GM23248 (cell line): ENCODE measurements around the gene TDRD12. TPM values are rescaled to one million over a fixed set of nuclear protein-coding genes. Genes with fewer than 3 reads are reported as not detected.

ENCODE experiments used
- DNase-seq: peaks from one replicate; pipeline ENCODE4 v3.0.0-alpha.2; 2015
- H2AFZ ChIP-seq: fragments of 200-600 bp; sonication (generic); 2 replicates; pipeline ENCODE4 v1.6.1; 2016; ENCODE audit warnings: antibody characterized with exemption
- H3F3A ChIP-seq: fragments of 200-600 bp; sonication (generic); 2 replicates; pipeline ENCODE4 v1.6.1; 2016; ENCODE audit warnings: mild to moderate bottlenecking, antibody characterized with exemption, mixed run types; ENCODE audit not compliant: insufficient read depth
- H3K27ac ChIP-seq: fragments of 200-600 bp; sonication (generic); 2 replicates; pipeline ENCODE4 v1.5.1; 2016; ENCODE audit warnings: mild to moderate bottlenecking
- H3K27me3 ChIP-seq: fragments of 200-600 bp; sonication (generic); replicated peaks from 2 replicates; pipeline ENCODE4 v1.6.1; 2016; ENCODE audit warnings: mild to moderate bottlenecking; ENCODE audit not compliant: insufficient read depth
- H3K36me3 ChIP-seq: fragments of 200-600 bp; sonication (generic); 2 replicates; pipeline ENCODE4 v1.6.1; 2016; ENCODE audit warnings: low read depth, mild to moderate bottlenecking
- H3K4me1 ChIP-seq: fragments of 200-600 bp; sonication (generic); 2 replicates; pipeline ENCODE4 v1.6.1; 2016; ENCODE audit warnings: mild to moderate bottlenecking; ENCODE audit not compliant: insufficient read depth
- H3K4me2 ChIP-seq: fragments of 200-600 bp; sonication (generic); one replicate; pipeline ENCODE4 v1.6.1; 2016; ENCODE audit warnings: mild to moderate bottlenecking; ENCODE audit not compliant: unreplicated experiment
- H3K4me3 ChIP-seq: fragments of 200-600 bp; sonication (generic); 2 replicates; pipeline ENCODE4 v1.5.1; 2016; ENCODE audit warnings: mild to moderate bottlenecking
- H3K79me2 ChIP-seq: fragments of 200-600 bp; sonication (generic); 2 replicates; pipeline ENCODE4 v1.6.1; 2016; ENCODE audit warnings: mild to moderate bottlenecking; ENCODE audit not compliant: insufficient read depth
- H3K9ac ChIP-seq: fragments of 200-600 bp; sonication (generic); 2 replicates; pipeline ENCODE4 v1.6.1; 2016; ENCODE audit warnings: mild to moderate bottlenecking
- H3K9me2 ChIP-seq: fragments of 200-600 bp; sonication (generic); 2 replicates; pipeline ENCODE4 v1.6.1; 2016; ENCODE audit warnings: mixed run types, mild to moderate bottlenecking, moderate library complexity; ENCODE audit not compliant: insufficient read depth
- H3K9me3 ChIP-seq: fragments of 200-600 bp; sonication (generic); one replicate; pipeline ENCODE4 v1.6.1; 2017; ENCODE audit warnings: low read depth
- H4K20me1 ChIP-seq: fragments of 200-600 bp; sonication (generic); 2 replicates; pipeline ENCODE4 v1.6.0; 2016; ENCODE audit not compliant: insufficient read depth
- EZH2 ChIP-seq: fragments of 200-600 bp; sonication (generic); IDR thresholded peaks from 2 replicates; pipeline ENCODE4 v1.6.1; 2018; ENCODE audit warnings: antibody characterized with exemption, mild to moderate bottlenecking; ENCODE audit not compliant: insufficient read depth, poor library complexity, severe bottlenecking
- EZH2phosphoT487 ChIP-seq: fragments of 200-600 bp; sonication (generic); IDR thresholded peaks from 2 replicates; pipeline ENCODE4 v1.6.1; 2018; ENCODE audit warnings: antibody characterized with exemption, moderate library complexity, mild to moderate bottlenecking, low read depth; ENCODE audit not compliant: insufficient read depth
- WGBS, 2 experiments: methylation state at CpG; one replicate each; pipeline ENCODE4 v1.1.6; 2015 to 2017; ENCODE audit warnings: low lambda C conversion rate in 2 of 2, low coverage in 1 of 2; ENCODE audit errors: missing lambda C conversion rate in 2 of 2; 5-methylcytosine and 5-hydroxymethylcytosine counted together
- in situ Hi-C: fragments of 300-500 bp; cut with MboI; formaldehyde crosslinking; loops from 2 replicates; pipeline ENCODE4 v1.15.0; 2020
- polyA plus RNA-seq: library from polyadenylated mRNA; unstranded; fragments of >200 nt; fragmentation: Nextera tagmentation; extraction: Ambion mirVana; gene quantifications from 2 replicates; pipeline ENCODE4 v1.2.1, GENCODE V29; 2016
- total RNA-seq: library from RNA; depleted of rRNA; stranded (reverse); fragments of >200 nt; shearing (Covaris generic); gene quantifications from 2 replicates; pipeline ENCODE4 v1.2.3, GENCODE V29; 2014

The TDRD12 gene
- total and polyA plus RNA-seq, 2 experiments from 2014 or later: 0.09 to 0.22 TPM

- peak overlapping the region; percentile 94 for H3K4me2 ChIP-seq
- H3K9ac ChIP-seq: peak overlapping the region; percentile 80
- H3K4me1 ChIP-seq: peaks cover 18% of the 10 kb centered on the region
- no peak for DNase-seq
- no peaks in the 10 kb centered on the region for H3K36me3 ChIP-seq
- H3K79me2 ChIP-seq: peaks cover 62% of the 10 kb centered on the region
- no peaks in the 10 kb centered on the region for H3F3A ChIP-seq
- H3K4me3 ChIP-seq: peak overlapping the region; percentile 80
- no peak overlapping the region for H3K27ac ChIP-seq
- WGBS, 2 experiments: 86 to 87% methylated on average over 10 of the region's 10 CpGs
- peaks cover 19% of the 10 kb centered on the region for H3K27me3 ChIP-seq
- in situ Hi-C loops: no loop called here
- no peak overlapping the region for H2AFZ ChIP-seq
- H3K9me2 ChIP-seq: no peaks in the 10 kb centered on the region
- TF ChIP-seq EZH2 (no peak), EZH2phosphoT487 (no peak)
- no peaks in the 10 kb centered on the region for H3K9me3 ChIP-seq
- H4K20me1 ChIP-seq: no peaks in the 10 kb centered on the region; the same call in 1 of the 2 replicates
Observed at GRCh38 chr19:32673573-32673972, 46.0 kb upstream of the TDRD12 start.

GRCh38 chr19:32674153-32674930 is 45.2 kb upstream of the TDRD12 start:
- Histone ChIP-seq H3K9me2 (no peaks in the 10 kb centered on the region), H3K79me2 (peaks cover 54% of the 10 kb centered on the region), H3K4me1 (peaks cover 18% of the 10 kb centered on the region), H3K4me3 (peak overlapping the region; percentile 80), H3K9me3 (no peaks in the 10 kb centered on the region), H3K27ac (no peak overlapping the region), H3K9ac (peak overlapping the region; percentile 80), H3K4me2 (peak overlapping the region; percentile 94), H2AFZ (peak overlapping the region; percentile 94), H3F3A (no peaks in the 10 kb centered on the region), H3K36me3 (no peaks in the 10 kb centered on the region), H4K20me1 (no peaks in the 10 kb centered on the region; the same call in 1 of the 2 replicates), H3K27me3 (peaks cover 19% of the 10 kb centered on the region)
- in situ Hi-C loops: no loop called here
- 1 to 2% methylated on average over 22 to 55 of the region's 67 CpGs for WGBS, 2 experiments
- DNase-seq: peak; percentile 43
- TF ChIP-seq EZH2: no peak
- no peak for TF ChIP-seq EZH2phosphoT487

GRCh38 chr19:32674931-32675719 is 44.4 kb upstream of the TDRD12 start, which contains the start of gene ANKRD27:
ANKRD27 (minus strand) TSS chr19:32675180; CDS start chr19:32659015, 16,165 bp downstream.
- H3K9me2 ChIP-seq: no peaks in the 10 kb centered on the region
- no peaks in the 10 kb centered on the region for H3K9me3 ChIP-seq
- H3K27ac ChIP-seq: peak within 1 kb of the TSS; percentile 45; the same call in 1 of the 2 replicates
- in situ Hi-C loops: no loop called here
- DNase-seq: peak; percentile 99
- peak within 1 kb of the TSS; percentile 80 for H3K9ac ChIP-seq
- peaks cover 47% of the 10 kb centered on the region for H3K79me2 ChIP-seq
- H4K20me1 ChIP-seq: no peaks in the 10 kb centered on the region; the same call in 1 of the 2 replicates
- H3K36me3 ChIP-seq: no peaks in the 10 kb centered on the region
- 1 to 3% methylated on average over 39 to 73 of the region's 75 CpGs for WGBS, 2 experiments
- peaks cover 19% of the 10 kb centered on the region for H3K27me3 ChIP-seq
- peak within 1 kb of the TSS; percentile 94 for H2AFZ ChIP-seq
- no peak for TF ChIP-seq EZH2phosphoT487
- peak within 1 kb of the TSS; percentile 94 for H3K4me2 ChIP-seq
- no peaks in the 10 kb centered on the region for H3F3A ChIP-seq
- H3K4me1 ChIP-seq: peaks cover 18% of the 10 kb centered on the region
- peak within 1 kb of the TSS; percentile 80 for H3K4me3 ChIP-seq

- H3K9me3 ChIP-seq: no peaks in the 10 kb centered on the region
- in situ Hi-C loops: no loop called here
Observed at GRCh38 chr19:32675720-32676185, 43.8 kb upstream of the TDRD12 start, which contains the start of gene RGS9BP. RGS9BP (plus strand) TSS chr19:32675848; CDS start chr19:32676264, 416 bp downstream.

More at GRCh38 chr19:32675720-32676185, 43.8 kb upstream of the TDRD12 start, which contains the start of gene RGS9BP:
- Histone ChIP-seq H3K9me2 (no peaks in the 10 kb centered on the region), H3K36me3 (no peaks in the 10 kb centered on the region), H3K4me2 (peak within 1 kb of the TSS; percentile 94), H3F3A (no peaks in the 10 kb centered on the region), H3K9ac (peak within 1 kb of the TSS; percentile 80), H3K4me3 (peak within 1 kb of the TSS; percentile 80), H3K79me2 (peaks cover 40% of the 10 kb centered on the region), H3K4me1 (peaks cover 18% of the 10 kb centered on the region), H2AFZ (peak within 1 kb of the TSS; percentile 94), H4K20me1 (no peaks in the 10 kb centered on the region; the same call in 1 of the 2 replicates), H3K27me3 (peaks cover 19% of the 10 kb centered on the region), H3K27ac (peak within 1 kb of the TSS; percentile 45; the same call in 1 of the 2 replicates)
- DNase-seq: peak; percentile 89
- 4% methylated on average over 36 to 50 of the region's 53 CpGs for WGBS, 2 experiments
- TF ChIP-seq EZH2phosphoT487 (no peak), EZH2 (no peak)
